Vagina (tissue), 2 donors: ENCODE measurements around the gene ZNF541. TPM values are rescaled to one million over a fixed set of nuclear protein-coding genes. Genes with fewer than 3 reads are reported as not detected.

ENCODE experiments used
- DNase-seq, 2 donors: peaks; one replicate each; pipeline ENCODE4 v3.0.0-alpha.2; 2017; ENCODE audit errors: extremely low spot score in 2 of 2
- H3K27ac ChIP-seq: fragments of 200-600 bp; sonication (generic); one replicate; pipeline ENCODE4 v1.5.1; 2019
- H3K27me3 ChIP-seq: fragments of 200-600 bp; sonication (generic); one replicate; pipeline ENCODE4 v1.5.1; 2019
- H3K36me3 ChIP-seq, 2 donors: fragments of 200-600 bp; sonication (generic); one replicate each; pipeline ENCODE4 v1.5.1; 2017 to 2019
- H3K4me1 ChIP-seq: fragments of 200-600 bp; sonication (generic); one replicate; pipeline ENCODE4 v1.5.1; 2019
- H3K4me3 ChIP-seq, 2 donors: fragments of 200-600 bp; sonication (generic); 1 replicate in 1 of 2; 2 replicates in 1 of 2; pipeline ENCODE4 v1.5.1; 2016 to 2019
- H3K9me3 ChIP-seq: fragments of 200-600 bp; sonication (generic); one replicate; pipeline ENCODE4 v1.5.1; 2019
- POLR2A ChIP-seq, 2 donors: fragments of 450-650 bp; IDR thresholded peaks; one replicate each; pipeline ENCODE4 v1.6.1; 2017; ENCODE audit warnings: antibody characterized with exemption in 2 of 2, mild to moderate bottlenecking in 2 of 2, moderate library complexity in 2 of 2
- POLR2AphosphoS5 ChIP-seq, 2 donors: sonication (generic); formaldehyde crosslinking; IDR thresholded peaks; one replicate each; pipeline ENCODE4 v1.9.0; 2017; ENCODE audit warnings: antibody characterized with exemption in 2 of 2, mild to moderate bottlenecking in 2 of 2, low read depth in 1 of 2; ENCODE audit not compliant: insufficient read depth in 1 of 2
- intact Hi-C: fragments of 100-400 bp; cut with DNase I; formaldehyde crosslinking; loops from one replicate; pipeline ENCODE4 v1.15.1; 2023
- total RNA-seq: library from RNA; depleted of rRNA; stranded (reverse); fragments of >200 nt; gene quantifications from one replicate; pipeline ENCODE4 v1.2.3, GENCODE V29; 2016
- TF ChIP-seq, protein P1 (sequence below), 3 experiments: fragments of 450-650 bp in 2 of 3; fragments of 200-600 bp in 1 of 3; sonication (generic) in 1 of 3; IDR thresholded peaks; one replicate each; pipeline ENCODE4 v1.5.1; 2017 to 2019; ENCODE audit warnings: antibody characterized with exemption in 3 of 3, mild to moderate bottlenecking in 2 of 3, moderate library complexity in 2 of 3

The ZNF541 gene
- total RNA-seq, 1 donor from 2014 or later, result not detected

DNA sequence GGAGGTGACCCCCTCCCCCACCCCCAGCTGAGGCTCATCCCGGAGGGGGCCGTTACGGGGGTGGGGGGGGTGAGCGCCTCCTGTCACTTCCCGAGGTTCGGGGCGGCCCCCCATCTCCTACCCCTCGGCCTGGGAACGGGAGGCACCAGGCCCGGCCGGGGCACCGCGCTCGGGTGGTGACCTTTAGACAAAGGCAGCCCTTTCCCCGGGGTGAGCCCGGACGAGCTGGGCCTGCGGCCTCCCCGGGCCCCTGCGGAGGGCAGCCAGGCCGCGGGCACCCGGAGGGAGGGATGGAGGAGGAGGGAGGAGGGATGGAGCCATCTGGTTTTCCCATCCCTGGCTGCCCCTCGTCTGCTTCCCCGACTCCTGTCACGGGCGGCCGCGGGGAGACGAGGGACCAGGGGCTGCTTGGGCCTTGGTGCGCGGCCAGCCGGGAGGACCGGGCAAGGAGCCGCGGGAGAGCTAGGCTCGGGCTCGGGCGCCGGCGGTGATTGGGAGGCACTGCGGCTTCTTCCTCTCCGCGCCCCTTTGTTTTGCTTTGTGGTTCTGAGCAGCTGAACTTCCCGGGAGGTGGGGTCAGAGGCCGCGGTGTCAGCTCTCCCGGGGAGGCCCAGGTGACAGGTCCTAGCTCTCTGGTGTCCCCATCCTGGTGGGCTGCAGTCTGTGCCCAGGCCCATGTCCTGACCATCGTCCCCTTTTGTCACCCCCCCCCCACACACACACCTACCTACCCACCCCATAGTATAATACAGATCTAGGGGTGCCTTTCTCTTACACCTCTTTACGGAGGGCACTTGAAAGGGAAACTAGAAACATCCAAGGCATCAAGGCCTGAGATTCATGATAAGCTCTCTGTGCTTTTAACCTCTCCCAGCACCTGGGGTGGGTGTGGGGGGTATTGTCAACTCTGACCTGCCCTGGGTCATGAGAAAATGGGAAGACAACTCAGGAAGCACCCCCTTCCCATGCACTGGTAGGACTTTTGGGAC, 37.3 kb upstream of the ZNF541 start:
- peak overlapping the region; percentile 90 for H3K27ac ChIP-seq
- no peak for DNase-seq
- no peaks in the 10 kb centered on the region for H3K9me3 ChIP-seq
- peak overlapping the region; percentile 69 to 99 for H3K4me3 ChIP-seq
- intact Hi-C loops, result loop anchor here (10.0 kb wide), 1 partner anchor 95 kb away; the partner anchor contains the start of gene NAPA
- TF ChIP-seq POLR2AphosphoS5 (IDR thresholded peaks at IDR 0.05; ENCODE audit: insufficient read depth in 1 of 2, low read depth in 1 of 2) (peak in 1 of 2 donors; percentile 59), POLR2A (IDR thresholded peaks at IDR 0.05) (no peak)
- peaks cover 58% of the 10 kb centered on the region for H3K4me1 ChIP-seq
- H3K36me3 ChIP-seq, result no peaks in the 10 kb centered on the region
- H3K27me3 ChIP-seq, result no peaks in the 10 kb centered on the region

DNA sequence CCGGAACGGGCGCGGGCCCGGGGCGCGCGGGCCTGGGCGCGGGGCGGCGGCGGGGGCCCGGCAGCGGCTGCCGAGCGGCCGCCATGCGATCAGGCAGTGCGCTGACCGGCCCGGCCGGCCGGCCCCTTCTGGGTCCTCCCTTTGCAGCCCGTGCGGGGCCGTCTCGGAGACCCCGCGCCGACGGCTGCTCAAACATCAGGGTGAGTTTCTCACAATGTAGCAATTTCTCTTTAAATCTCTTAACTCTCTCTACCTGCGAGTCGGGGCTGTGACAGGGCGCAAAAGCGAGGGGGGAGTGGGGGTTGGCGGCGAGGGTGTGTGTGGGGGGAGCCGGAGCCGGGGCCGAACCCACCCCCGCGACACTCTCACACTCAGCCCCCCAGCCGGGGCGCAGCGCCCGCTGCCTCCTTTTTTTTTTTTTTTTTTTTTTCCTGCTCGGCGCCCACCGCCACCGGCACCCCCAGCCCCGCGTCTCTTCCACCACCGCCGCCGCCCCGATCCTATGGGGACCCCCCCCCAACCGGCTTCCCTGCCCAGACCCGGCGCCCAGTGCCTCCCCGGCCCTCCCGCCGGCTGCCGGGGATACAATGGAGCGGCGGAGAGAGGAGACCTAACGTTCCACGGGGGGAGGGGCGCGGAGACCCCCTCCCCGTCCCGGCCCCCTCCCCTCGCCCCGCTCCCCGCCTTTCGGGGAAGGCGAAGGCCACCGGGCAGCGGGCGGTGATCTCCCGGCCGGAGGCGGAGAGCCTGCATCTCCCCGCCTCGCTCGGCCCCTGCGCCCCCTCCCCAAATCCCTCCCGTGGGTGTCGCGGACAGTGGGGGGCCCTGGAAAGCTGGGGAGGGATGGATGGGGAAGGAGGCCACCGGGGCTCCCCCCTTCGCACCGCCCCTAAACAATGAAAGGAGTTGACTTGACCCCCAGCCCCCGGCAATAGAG, 36.3 kb upstream of the ZNF541 start, which contains the start of gene BICRA:
Gene BICRA, plus strand, starts transcription at position 166 of the 937 bp plus-strand sequence. CDS start 64,441 bp downstream, outside the sequence.
- intact Hi-C loops, result loop anchor here (10.0 kb wide), 1 partner anchor 94 kb away; the partner anchor contains the start of gene NAPA
- DNase-seq, result no peak
- Histone ChIP-seq H3K36me3 (no peaks in the 10 kb centered on the region), H3K9me3 (no peaks in the 10 kb centered on the region), H3K27ac (peak within 1 kb of the TSS; percentile 97), H3K4me1 (peaks cover 56% of the 10 kb centered on the region), H3K4me3 (peak within 1 kb of the TSS; percentile 71 to 99), H3K27me3 (no peaks in the 10 kb centered on the region)
- peak in 1 of 2 donors; percentile 57 for TF ChIP-seq POLR2A (IDR thresholded peaks at IDR 0.05)
- TF ChIP-seq, protein P1, sequence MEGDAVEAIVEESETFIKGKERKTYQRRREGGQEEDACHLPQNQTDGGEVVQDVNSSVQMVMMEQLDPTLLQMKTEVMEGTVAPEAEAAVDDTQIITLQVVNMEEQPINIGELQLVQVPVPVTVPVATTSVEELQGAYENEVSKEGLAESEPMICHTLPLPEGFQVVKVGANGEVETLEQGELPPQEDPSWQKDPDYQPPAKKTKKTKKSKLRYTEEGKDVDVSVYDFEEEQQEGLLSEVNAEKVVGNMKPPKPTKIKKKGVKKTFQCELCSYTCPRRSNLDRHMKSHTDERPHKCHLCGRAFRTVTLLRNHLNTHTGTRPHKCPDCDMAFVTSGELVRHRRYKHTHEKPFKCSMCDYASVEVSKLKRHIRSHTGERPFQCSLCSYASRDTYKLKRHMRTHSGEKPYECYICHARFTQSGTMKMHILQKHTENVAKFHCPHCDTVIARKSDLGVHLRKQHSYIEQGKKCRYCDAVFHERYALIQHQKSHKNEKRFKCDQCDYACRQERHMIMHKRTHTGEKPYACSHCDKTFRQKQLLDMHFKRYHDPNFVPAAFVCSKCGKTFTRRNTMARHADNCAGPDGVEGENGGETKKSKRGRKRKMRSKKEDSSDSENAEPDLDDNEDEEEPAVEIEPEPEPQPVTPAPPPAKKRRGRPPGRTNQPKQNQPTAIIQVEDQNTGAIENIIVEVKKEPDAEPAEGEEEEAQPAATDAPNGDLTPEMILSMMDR (IDR thresholded peaks at IDR 0.05), result no peak

DNA sequence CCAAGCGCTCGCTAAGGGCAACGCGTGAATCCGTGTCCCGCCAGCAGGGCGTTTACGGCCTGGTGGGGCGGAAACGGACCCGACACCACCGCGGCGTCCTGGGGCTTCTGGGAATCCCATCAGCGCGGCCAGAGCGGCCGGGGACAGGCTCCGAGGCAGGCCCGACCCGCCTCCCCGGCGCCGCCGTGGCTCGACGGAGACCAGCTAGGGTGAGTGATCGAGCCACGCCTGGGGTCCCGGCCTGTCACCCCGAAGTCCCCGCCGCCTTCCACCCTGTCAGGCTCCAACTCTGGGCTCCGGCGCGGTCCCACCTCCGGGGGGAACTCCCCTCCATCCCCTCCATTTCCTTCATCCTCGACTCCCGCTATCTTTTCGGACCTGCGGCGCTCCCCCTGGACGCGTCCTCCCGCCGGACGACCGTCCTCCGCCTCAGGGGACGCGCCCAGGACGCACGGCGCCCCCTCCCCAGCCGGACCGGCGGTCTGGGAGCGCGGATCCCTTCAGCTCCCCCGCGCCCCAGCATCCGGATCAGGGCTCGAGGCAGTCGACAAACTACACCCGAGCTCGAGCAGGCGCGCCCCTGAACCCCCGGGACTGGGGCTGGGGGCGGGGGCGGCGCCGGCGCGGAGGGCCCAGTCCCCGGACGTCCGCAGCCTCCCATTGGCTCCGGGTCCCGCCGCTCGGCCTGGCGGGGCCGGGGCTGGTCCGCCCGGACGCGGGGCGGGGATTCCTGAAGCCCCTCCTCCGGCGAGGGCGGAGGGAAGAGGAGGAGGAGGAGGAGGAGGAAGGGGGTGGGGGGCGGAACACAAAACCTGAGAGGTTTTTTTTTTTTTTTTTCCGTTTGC, 35.3 kb upstream of the ZNF541 start:
- Histone ChIP-seq H3K9me3 (no peaks in the 10 kb centered on the region), H3K27ac (peak overlapping the region; percentile 97), H3K4me1 (peaks cover 47% of the 10 kb centered on the region), H3K36me3 (no peaks in the 10 kb centered on the region), H3K4me3 (peak overlapping the region; percentile 71 to 99), H3K27me3 (no peaks in the 10 kb centered on the region)
- DNase-seq, result peak in 1 of 2 donors; percentile 94
- intact Hi-C loops, result loop anchor here (10.0 kb wide), 1 partner anchor 93 kb away; the partner anchor contains the start of gene NAPA
- TF ChIP-seq POLR2AphosphoS5 (IDR thresholded peaks at IDR 0.05; ENCODE audit: insufficient read depth in 1 of 2, low read depth in 1 of 2) (peak in 1 of 2 donors; percentile 97), POLR2A (IDR thresholded peaks at IDR 0.05) (peak in 1 of 2 donors; percentile 94)
- TF ChIP-seq, protein P1 (IDR thresholded peaks at IDR 0.05), result peak in 1 of 3 experiments; percentile 17

DNA sequence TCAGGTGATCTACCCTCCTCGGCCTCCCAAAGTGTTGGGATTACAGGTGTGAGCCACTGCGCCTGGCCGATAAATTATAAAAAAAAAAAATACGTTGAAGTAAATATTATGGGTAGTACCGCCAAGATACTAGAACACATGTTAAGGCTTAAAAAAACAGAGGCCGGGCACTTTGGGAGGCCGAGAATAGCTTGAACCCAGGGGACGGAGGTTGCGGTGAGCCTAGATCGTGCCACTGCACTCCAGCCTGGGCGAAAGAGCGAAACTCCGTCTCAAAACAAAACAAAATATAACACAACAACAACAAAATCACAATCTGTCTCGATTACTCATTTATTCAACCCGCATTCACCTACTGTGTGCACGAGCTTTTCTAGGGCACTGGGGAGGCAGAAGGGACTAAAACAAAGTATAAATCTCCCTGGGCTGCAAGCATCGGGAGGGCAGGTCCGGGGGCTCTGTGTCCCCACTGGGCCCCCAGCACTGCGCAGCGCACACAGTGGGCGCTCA, 34.7 kb upstream of the ZNF541 start:
- Histone ChIP-seq H3K36me3 (no peaks in the 10 kb centered on the region), H3K27ac (peak overlapping the region; percentile 97), H3K27me3 (no peaks in the 10 kb centered on the region), H3K9me3 (no peaks in the 10 kb centered on the region), H3K4me1 (peaks cover 40% of the 10 kb centered on the region), H3K4me3 (peak overlapping the region; percentile 71 to 99)
- no peak for DNase-seq
- intact Hi-C loops, result loop anchor here (10.0 kb wide), 1 partner anchor 93 kb away; the partner anchor contains the start of gene NAPA
- TF ChIP-seq POLR2A (IDR thresholded peaks at IDR 0.05), result no peak
- TF ChIP-seq, protein P1 (IDR thresholded peaks at IDR 0.05), result no peak
- no peak for TF ChIP-seq POLR2AphosphoS5 (IDR thresholded peaks at IDR 0.05; ENCODE audit: insufficient read depth in 1 of 2, low read depth in 1 of 2)
